SK-N-SH (cell line): ENCODE data around the gene TP53BP2. TPM values are rescaled to one million over a fixed set of nuclear protein-coding genes. Genes with fewer than 3 reads are reported as not detected.

ENCODE experiments used
- CTCF ChIA-PET: fragments of 300-600, 350-600 bp; formaldehyde crosslinking; extraction: SDS; loops from one replicate; lab custom pipeline; 2021; lab: Yijun Ruan, JAX
- POLR2A ChIA-PET: fragments of 350-600 bp; sonication (Branson Sonifier 250); formaldehyde crosslinking; extraction: SDS; loops from one replicate; lab custom pipeline; 2020; ENCODE audit warnings: antibody characterized with exemption, inconsistent platforms; lab: Yijun Ruan, JAX
- DNase-seq: peaks from one replicate; pipeline ENCODE4 v3.0.0; 2012
- H2AFZ ChIP-seq: fragments of 200-600 bp; sonication (generic); 2 replicates; pipeline ENCODE4 v1.8.1; 2016; ENCODE audit warnings: antibody characterized with exemption, mild to moderate bottlenecking, low read depth
- H3F3A ChIP-seq: fragments of 200-600 bp; sonication (generic); replicated peaks from 2 replicates; pipeline ENCODE3; 2016; ENCODE audit warnings: antibody characterized with exemption, mild to moderate bottlenecking; ENCODE audit not compliant: insufficient read depth
- H3K27ac ChIP-seq, 2 experiments: fragments of 200-500 bp in 1 of 2; fragments of 200-600 bp in 1 of 2; sonication (Bioruptor generic) in 1 of 2; sonication (generic), shearing (Covaris generic) in 1 of 2; 2 replicates each; pipeline versions ENCODE4 v1.5.1 to v1.6.1; 2014 to 2016; ENCODE audit warnings: low read depth in 2 of 2, inconsistent platforms in 1 of 2, low read length in 1 of 2, mild to moderate bottlenecking in 1 of 2, mixed read lengths in 1 of 2
- H3K27me3 ChIP-seq: fragments of 200-600 bp; sonication (generic), shearing (Covaris generic); 2 replicates; pipeline ENCODE4 v1.6.1; 2016; ENCODE audit warnings: mixed run types; ENCODE audit not compliant: insufficient read depth
- H3K36me3 ChIP-seq, 2 experiments: fragments of 200-500 bp in 1 of 2; fragments of 200-600 bp in 1 of 2; sonication (Bioruptor generic) in 1 of 2; sonication (generic) in 1 of 2; replicated peaks in 1 of 2; 2 replicates each; pipeline versions ENCODE3 to v1.5.1; 2014 to 2016; ENCODE audit warnings: low read length in 1 of 2, mild to moderate bottlenecking in 1 of 2; ENCODE audit not compliant: insufficient read depth in 2 of 2, control insufficient read depth in 1 of 2
- H3K4me1 ChIP-seq, 2 experiments: fragments of 200-500 bp in 1 of 2; fragments of 200-600 bp in 1 of 2; sonication (Bioruptor generic) in 1 of 2; sonication (generic), shearing (Covaris generic) in 1 of 2; 2 replicates each; pipeline versions ENCODE4 v1.5.1 to v1.6.1; 2014 to 2016; ENCODE audit warnings: low read depth in 1 of 2, low read length in 1 of 2, mixed run types in 1 of 2; ENCODE audit not compliant: insufficient read depth in 2 of 2, control insufficient read depth in 1 of 2
- H3K4me2 ChIP-seq: fragments of 200-600 bp; sonication (generic), shearing (Covaris generic); 2 replicates; pipeline ENCODE4 v1.6.1; 2017; ENCODE audit warnings: mixed run types
- H3K4me3 ChIP-seq, 2 experiments: fragments of 200-500 bp in 1 of 2; fragments of 200-600 bp in 1 of 2; sonication (Bioruptor generic) in 1 of 2; sonication (generic), shearing (Covaris generic) in 1 of 2; 2 replicates each; pipeline versions ENCODE4 v1.5.1 to v1.8.1; 2014 to 2016; ENCODE audit warnings: low read depth in 2 of 2, inconsistent platforms in 1 of 2, low read length in 1 of 2, mild to moderate bottlenecking in 1 of 2, mixed read lengths in 1 of 2, moderate library complexity in 1 of 2
- H3K79me2 ChIP-seq: fragments of 200-600 bp; sonication (generic); 2 replicates; pipeline ENCODE4 v1.8.1; 2017; ENCODE audit warnings: mild to moderate bottlenecking; ENCODE audit not compliant: insufficient read depth
- H3K9ac ChIP-seq: fragments of 200-600 bp; sonication (generic); 2 replicates; pipeline ENCODE4 v1.6.1; 2017; ENCODE audit warnings: mixed run types
- H3K9me2 ChIP-seq: fragments of 200-600 bp; sonication (generic); 2 replicates; pipeline ENCODE4 v1.6.1; 2017; ENCODE audit warnings: mixed run types
- H3K9me3 ChIP-seq: fragments of 200-600 bp; sonication (generic); 2 replicates; pipeline ENCODE4 v1.6.1; 2017; ENCODE audit warnings: mixed run types, mild to moderate bottlenecking, moderate library complexity
- H4K20me1 ChIP-seq: fragments of 200-600 bp; sonication (generic); 2 replicates; pipeline ENCODE4 v1.6.1; 2017; ENCODE audit warnings: mild to moderate bottlenecking, mixed run types; ENCODE audit not compliant: insufficient read depth
- JUND ChIP-seq: IDR thresholded peaks from 2 replicates; pipeline ENCODE4 v1.4.0; 2012
- NFIC ChIP-seq: IDR thresholded peaks from 2 replicates; pipeline ENCODE4 v1.4.0; 2012; ENCODE audit warnings: borderline replicate concordance
- POLR2AphosphoS5 ChIP-seq: IDR thresholded peaks from 2 replicates; pipeline ENCODE4 v1.6.1; 2012; ENCODE audit warnings: low read depth, low read length
- REST ChIP-seq: IDR thresholded peaks from 2 replicates; pipeline ENCODE4 v1.6.1; 2012; ENCODE audit warnings: mild to moderate bottlenecking, low read depth, low read length, moderate library complexity
- RFX5 ChIP-seq: IDR thresholded peaks from 2 replicates; pipeline ENCODE4 v1.6.1; 2012; ENCODE audit warnings: mild to moderate bottlenecking, improper control_type of control experiment, low read length
- TAF1 ChIP-seq: IDR thresholded peaks from 2 replicates; pipeline ENCODE4 v1.6.1; 2012; ENCODE audit warnings: low read depth, mild to moderate bottlenecking, low read length, moderate library complexity, borderline replicate concordance
- USF1 ChIP-seq: IDR thresholded peaks from 2 replicates; pipeline ENCODE4 v1.4.0; 2012; ENCODE audit warnings: low read depth, borderline replicate concordance
- ZBTB33 ChIP-seq: IDR thresholded peaks from 2 replicates; pipeline ENCODE4 v1.4.0; 2012; ENCODE audit warnings: low read depth, borderline replicate concordance
- WGBS: methylation state at CpG from one replicate; pipeline ENCODE4 v1.1.6; 2017; ENCODE audit warnings: low lambda C conversion rate; 5-methylcytosine and 5-hydroxymethylcytosine counted together
- polyA plus RNA-seq, 3 experiments: library from polyadenylated mRNA; depleted of rRNA; stranded (reverse); fragments of >200 nt; gene quantifications; 2 replicates each; pipeline ENCODE4 v1.2.3, GENCODE V29; 2012

The TP53BP2 gene
- polyA plus RNA-seq, 1 of the 3 experiments (the other 2 are of a cell fraction): 11.4 TPM

GRCh38 chr1:223765719-223766340 lies 79.9 kb downstream of the TP53BP2 start (continued):
- TF ChIP-seq REST: no peak
- TF ChIP-seq RFX5: no peak
- TF ChIP-seq, all 33 proteins: peak for 0

DNA sequence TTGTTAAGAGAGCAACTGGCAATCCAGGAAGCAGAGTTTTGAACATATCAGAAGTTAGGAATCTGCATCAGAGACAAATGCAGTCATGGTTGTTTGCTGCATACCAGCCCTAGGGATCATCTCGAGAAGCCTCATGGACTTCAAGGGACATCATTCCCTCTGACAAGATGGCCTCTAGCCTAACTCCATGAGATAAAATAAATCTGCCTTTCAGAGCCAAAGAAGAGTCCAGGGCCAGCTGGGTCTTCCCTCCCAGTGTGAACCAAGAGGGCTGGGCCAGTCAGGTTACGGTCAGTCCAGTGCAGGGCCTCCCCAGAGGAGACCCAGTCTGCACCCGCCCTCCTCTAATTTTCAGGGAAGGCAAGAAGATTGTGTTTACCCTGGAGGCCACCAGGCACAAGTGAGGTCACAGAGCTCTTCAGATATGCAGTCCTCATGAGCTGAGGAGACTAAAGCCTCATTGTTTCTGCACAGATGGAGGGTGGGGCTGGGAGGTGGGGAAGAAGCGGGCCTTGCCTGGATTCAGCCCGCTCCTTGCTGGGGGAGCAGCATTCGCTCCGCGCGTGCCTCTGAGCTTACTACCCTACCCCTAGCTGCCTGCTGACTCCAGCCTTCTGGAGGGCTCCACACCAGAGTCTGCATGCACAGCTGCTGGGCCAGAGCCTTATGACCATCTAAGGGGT lies 80.6 kb downstream of the TP53BP2 start:
- 96% methylated on average over 4 of the region's 9 CpGs for WGBS
- ChIA-PET POLR2A (no interaction called here), CTCF (interaction anchor here (1.1 to 6.8 kb wide), 3 partner anchors 11 to 16 kb away, joined by 3 to 46 read pairs (median 3); no protein-coding TSS in a partner anchor)
- H3K4me2 ChIP-seq: no peak overlapping the region
- H2AFZ ChIP-seq: no peak overlapping the region
- H3K9ac ChIP-seq: no peak overlapping the region
- no peaks in the 10 kb centered on the region for H3K9me2 ChIP-seq
- no peaks in the 10 kb centered on the region for H4K20me1 ChIP-seq
- H3F3A ChIP-seq: peaks cover 27% of the 10 kb centered on the region
- no peaks in the 10 kb centered on the region for H3K9me3 ChIP-seq
- H3K36me3 ChIP-seq: peaks cover 52 to 71% of the 10 kb centered on the region in 2 experiments
- H3K4me3 ChIP-seq: no peak overlapping the region
- H3K4me1 ChIP-seq: no peaks in the 10 kb centered on the region
- H3K27me3 ChIP-seq: no peaks in the 10 kb centered on the region
- TF ChIP-seq JUND (no peak), ZBTB33 (no peak), TAF1 (no peak), USF1 (no peak), POLR2AphosphoS5 (no peak; the same call in 1 of the 2 replicates), NFIC (no peak)
- H3K79me2 ChIP-seq: peaks cover 4% of the 10 kb centered on the region; the same call in 1 of the 2 replicates
- DNase-seq: no peak
- no peak overlapping the region for H3K27ac ChIP-seq
